IMR-90 (cell line): ENCODE data around the gene HHATL. TPM values are rescaled to one million over a fixed set of nuclear protein-coding genes. Genes with fewer than 3 reads are reported as not detected.

Experiments
- ATAC-seq: fragments of 200-7000 bp; cut with Tn5 transposase; 2 replicates; pipeline ENCODE4 v1.9.1; 2020; ENCODE audit warnings: low read depth, mild to moderate bottlenecking, moderate library complexity
- BruUV-seq: library from RNA; stranded (reverse); fragments of 400-500 nt; replicated peaks from 2 replicates; lab custom pipeline; 2021; lab: Mats Ljungman, UMichigan
- CTCF ChIA-PET: fragments of 300-600 bp; formaldehyde crosslinking; extraction: SDS; loops from one replicate; lab custom pipeline; 2021; ENCODE audit warnings: antibody characterized with exemption; lab: Yijun Ruan, JAX
- POLR2A ChIA-PET: fragments of 300-600 bp; sonication (Branson Sonifier 250); formaldehyde crosslinking; loops from one replicate; lab custom pipeline; 2022; ENCODE audit warnings: antibody characterized with exemption; ENCODE audit not compliant: unreplicated experiment; lab: Charles Lee
- DNase-seq: peaks from one replicate; pipeline ENCODE4 v3.0.0; 2013
- H2AFZ ChIP-seq: replicated peaks from 2 replicates; pipeline ENCODE3; 2013; ENCODE audit warnings: low read length, mild to moderate bottlenecking; ENCODE audit not compliant: poor library complexity
- H2AK5ac ChIP-seq: 2 replicates; pipeline ENCODE4 v1.6.1; 2013; ENCODE audit warnings: low read depth, low read length, inconsistent platforms
- H2AK9ac ChIP-seq: replicated peaks from 2 replicates; pipeline ENCODE3; 2013; ENCODE audit warnings: mild to moderate bottlenecking, low read depth, low read length, moderate library complexity; ENCODE audit not compliant: poor library complexity
- H2BK120ac ChIP-seq: 2 replicates; pipeline ENCODE4 v1.6.1; 2013; ENCODE audit warnings: low read depth, low read length, inconsistent platforms
- H2BK15ac ChIP-seq: 3 replicates; pipeline ENCODE4 v1.6.1; 2013; ENCODE audit warnings: low read depth, low read length, inconsistent platforms
- H2BK20ac ChIP-seq: 2 replicates; pipeline ENCODE4 v1.6.1; 2013; ENCODE audit warnings: low read depth, mild to moderate bottlenecking, inconsistent platforms, low read length, moderate library complexity
- H2BK5ac ChIP-seq: 2 replicates; pipeline ENCODE4 v1.6.1; 2013; ENCODE audit warnings: mild to moderate bottlenecking, low read depth, low read length, inconsistent platforms; ENCODE audit not compliant: poor library complexity, severe bottlenecking
- H3K14ac ChIP-seq: replicated peaks from 2 replicates; pipeline ENCODE4 v1.6.1; 2013; ENCODE audit warnings: low read depth, low read length, inconsistent platforms
- H3K18ac ChIP-seq: 2 replicates; pipeline ENCODE4 v1.6.1; 2013; ENCODE audit warnings: low read depth, low read length, control low read depth
- H3K23ac ChIP-seq: 2 replicates; pipeline ENCODE4 v1.6.1; 2013; ENCODE audit warnings: low read depth, low read length, inconsistent platforms
- H3K27ac ChIP-seq: 2 replicates; pipeline ENCODE4 v1.5.1; 2013; ENCODE audit warnings: mild to moderate bottlenecking, control low read depth, low read length; ENCODE audit not compliant: insufficient read depth
- H3K27me3 ChIP-seq: 2 replicates; pipeline ENCODE4 v1.6.1; 2013; ENCODE audit warnings: low read length; ENCODE audit not compliant: control insufficient read depth, insufficient read depth
- H3K36me3 ChIP-seq: 2 replicates; pipeline ENCODE4 v1.6.1; 2013; ENCODE audit warnings: low read length, mixed read lengths; ENCODE audit not compliant: control insufficient read depth, insufficient read depth
- H3K4ac ChIP-seq: 2 replicates; pipeline ENCODE4 v1.6.1; 2013; ENCODE audit warnings: low read depth, low read length, inconsistent platforms
- H3K4me1 ChIP-seq: 2 replicates; pipeline ENCODE4 v1.6.1; 2013; ENCODE audit warnings: low read length, mixed read lengths; ENCODE audit not compliant: control insufficient read depth, insufficient read depth
- H3K4me2 ChIP-seq: 2 replicates; pipeline ENCODE4 v1.6.1; 2013; ENCODE audit warnings: low read depth, mild to moderate bottlenecking, control low read depth, low read length, moderate library complexity
- H3K4me3 ChIP-seq: 2 replicates; pipeline ENCODE4 v1.5.1; 2013; ENCODE audit warnings: low read depth, mild to moderate bottlenecking, control low read depth, low read length, moderate library complexity; ENCODE audit not compliant: insufficient read depth
- H3K56ac ChIP-seq: 2 replicates; pipeline ENCODE4 v1.6.1; 2013; ENCODE audit warnings: low read length, inconsistent platforms; ENCODE audit not compliant: insufficient read depth; ENCODE audit errors: extremely low read depth
- H3K79me1 ChIP-seq, 2 experiments: 2 replicates each; pipeline ENCODE4 v1.6.1; 2013; ENCODE audit warnings: low read length in 2 of 2, inconsistent platforms in 1 of 2, low read depth in 1 of 2
- H3K9ac ChIP-seq: 2 replicates; pipeline ENCODE4 v1.6.1; 2013; ENCODE audit warnings: low read depth, low read length, control low read depth
- H3K9me1 ChIP-seq: 2 replicates; pipeline ENCODE4 v1.6.1; 2013; ENCODE audit warnings: low read length, inconsistent platforms; ENCODE audit not compliant: insufficient read depth
- H3K9me3 ChIP-seq: 2 replicates; pipeline ENCODE4 v1.6.1; 2013; ENCODE audit warnings: low read length; ENCODE audit not compliant: control insufficient read depth, insufficient read depth
- H4K20me1 ChIP-seq: 2 replicates; pipeline ENCODE4 v1.6.1; 2013; ENCODE audit warnings: low read length, inconsistent platforms; ENCODE audit not compliant: insufficient read depth
- H4K5ac ChIP-seq: 2 replicates; pipeline ENCODE4 v1.6.1; 2013; ENCODE audit warnings: mild to moderate bottlenecking, low read depth, low read length, control low read depth
- H4K8ac ChIP-seq, 2 experiments: 2 replicates each; pipeline ENCODE4 v1.6.1; 2013; ENCODE audit warnings: low read depth in 2 of 2, low read length in 2 of 2, control low read depth in 1 of 2, inconsistent platforms in 1 of 2
- H4K91ac ChIP-seq: 2 replicates; pipeline ENCODE4 v1.6.1; 2013; ENCODE audit warnings: low read depth, low read length, inconsistent platforms; ENCODE audit not compliant: insufficient read depth
- CHD1 ChIP-seq: IDR thresholded peaks from 2 replicates; pipeline ENCODE4 v1.6.1; 2012; ENCODE audit warnings: low read depth, low read length, improper control_type of control experiment
- ELK1 ChIP-seq: fragments of 150-350 bp; IDR thresholded peaks from 2 replicates; pipeline ENCODE4 v1.6.1; 2016; ENCODE audit warnings: low read depth, mild to moderate bottlenecking, low read length, moderate library complexity, borderline replicate concordance
- MAFK ChIP-seq: IDR thresholded peaks from 2 replicates; pipeline ENCODE4 v1.6.1; 2012; ENCODE audit warnings: low read depth, low read length, improper control_type of control experiment
- POLR2A ChIP-seq: IDR thresholded peaks from 2 replicates; pipeline ENCODE4 v1.6.1; 2012; ENCODE audit warnings: mild to moderate bottlenecking, low read depth, low read length
- RCOR1 ChIP-seq: IDR thresholded peaks from 2 replicates; pipeline ENCODE4 v1.6.1; 2012; ENCODE audit warnings: mild to moderate bottlenecking, low read length, improper control_type of control experiment; ENCODE audit not compliant: insufficient replicate concordance
- SMC3 ChIP-seq: fragments of 150-350 bp; IDR thresholded peaks from 2 replicates; pipeline ENCODE4 v1.6.1; 2016; ENCODE audit warnings: low read depth, mild to moderate bottlenecking, antibody characterized with exemption, low read length, moderate library complexity
- WGBS, 2 experiments: methylation state at CpG; one replicate each; pipeline versions ENCODE4 v1.1.5 to v1.1.7; 2013; ENCODE audit warnings: missing lambda C conversion rate in 2 of 2; ENCODE audit not compliant: insufficient read length in 1 of 2; ENCODE audit errors: extremely low coverage in 2 of 2; 5-methylcytosine and 5-hydroxymethylcytosine counted together
- dilution Hi-C: fragments of 300-500 bp; cut with HindIII; formaldehyde crosslinking; loops from one replicate; pipeline ENCODE4 v1.14.3; 2018; ENCODE audit warnings: low sequenced_read_pairs; ENCODE audit not compliant: unreplicated experiment
- in situ Hi-C: fragments of 300-500 bp; cut with MboI; formaldehyde crosslinking; loops from 3 replicates; pipeline ENCODE4 v1.14.3; 2019; ENCODE audit warnings: low sequenced_read_pairs, inconsistent platforms, mixed read lengths
- intact Hi-C: fragments of 100-400 bp; cut with micrococcal nuclease; formaldehyde crosslinking; loops from 2 replicates; pipeline ENCODE4 v1.10.0; 2022
- polyA plus RNA-seq, 3 experiments: library from polyadenylated mRNA; depleted of rRNA; stranded (reverse); fragments of >200 nt; gene quantifications; 2 replicates each; pipeline ENCODE4 v1.2.3, GENCODE V29; 2012; ENCODE audit warnings: low replicate concordance in 1 of 3
- total RNA-seq: library from RNA; depleted of rRNA; stranded (reverse); fragments of >200 nt; gene quantifications from 2 replicates; pipeline ENCODE4 v1.2.3, GENCODE V29; 2012

The HHATL gene
- total and polyA plus RNA-seq, 2 of the 4 experiments (the other 2 are of a cell fraction): not detected

- Histone ChIP-seq H3K27me3 (peaks cover 52% of the 10 kb centered on the region), H3K4me2 (no peak overlapping the region), H3K79me1 (no peaks in the 10 kb centered on the region), H2BK120ac (no peak overlapping the region), H2BK20ac (no peak overlapping the region), H3K9ac (no peak overlapping the region), H3K56ac (no peak overlapping the region), H4K20me1 (no peaks in the 10 kb centered on the region; the same call in 1 of the 2 replicates), H3K4ac (no peak overlapping the region), H2AK5ac (no peak overlapping the region), H3K9me3 (peaks cover 7% of the 10 kb centered on the region), H3K27ac (no peak overlapping the region), H3K14ac (no peak overlapping the region), H3K23ac (no peak overlapping the region), H3K9me1 (peaks cover 6% of the 10 kb centered on the region), H4K8ac (no peak overlapping the region), H2BK15ac (no peak overlapping the region), H2AFZ (no peak overlapping the region), H3K4me1 (peaks cover 5% of the 10 kb centered on the region), H3K18ac (no peak overlapping the region), H4K91ac (no peak overlapping the region), H3K36me3 (no peaks in the 10 kb centered on the region), H2AK9ac (no peak overlapping the region), H2BK5ac (no peak overlapping the region), H4K5ac (no peak overlapping the region), H3K4me3 (no peak overlapping the region)
- BruUV-seq: no TSS peak
- ChIA-PET CTCF (interaction anchor here (1.3 kb wide), 1 partner anchor 58 kb away, joined by 4 read pairs; no protein-coding TSS in a partner anchor), POLR2A (no interaction called here)
- DNase-seq (no peak), ATAC-seq (no peak)
- TF ChIP-seq ELK1: no peak
- no peak for TF ChIP-seq RCOR1
- no peak for TF ChIP-seq SMC3
- TF ChIP-seq MAFK: no peak
- no peak for TF ChIP-seq POLR2A
- TF ChIP-seq CHD1: no peak
- dilution Hi-C loops (no loop called here), intact Hi-C loops (no loop called here), in situ Hi-C loops (no loop called here)
- 75% methylated on average over 2 of the region's 7 CpGs; no CpG with 5 or more reads in 1 of the 2 experiments for WGBS, 2 experiments
Measured at GRCh38 chr3:42686832-42687650, 15.6 kb downstream of the HHATL start.
